SIG-M5 treated with dmso at 0.1 percent for 504 hours (cell line): ENCODE measurements around the gene PIEZO1.
"Not testable (repeated sequence)": the region's sequence is repeated elsewhere in the genome, so short reads cannot be mapped to it uniquely, and the experiment has no call there.

Experiments used
- DNase-seq: peaks from one replicate; lab custom pipeline; 2025; ENCODE audit not compliant: unreplicated experiment; lab: John Stamatoyannopoulos, UW

PIEZO1 gene

DNA sequence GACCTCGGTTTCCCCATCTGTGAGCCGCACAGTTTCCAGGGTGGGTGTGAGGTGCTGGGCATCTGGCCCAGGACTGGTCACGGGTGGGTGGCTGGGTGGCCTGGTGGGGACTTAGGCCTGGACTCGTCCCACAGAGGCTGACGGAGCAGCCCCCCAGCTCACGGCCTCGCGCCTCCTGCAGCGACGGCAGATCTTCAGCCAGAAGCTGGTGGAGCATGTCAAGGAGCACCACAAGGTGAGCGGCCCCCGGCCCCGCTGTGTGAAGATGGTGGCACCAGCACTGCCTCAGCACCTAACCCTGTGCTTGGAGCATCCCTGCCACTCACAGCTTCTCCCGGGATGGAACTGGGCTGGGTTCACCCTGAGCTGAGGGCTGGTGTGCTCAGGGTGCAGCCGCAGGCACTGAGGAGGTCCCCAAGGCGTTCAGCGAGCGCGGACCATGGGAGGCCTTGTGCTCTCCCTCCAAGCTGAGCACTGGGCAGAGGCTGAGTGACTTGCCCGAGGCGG, 20.9 kb upstream of the PIEZO1 start:
- DNase-seq = no peak

- DNase-seq = no peak
Measured at GRCh38 chr16:88805340-88805715, 20.3 kb upstream of the PIEZO1 start.

DNA sequence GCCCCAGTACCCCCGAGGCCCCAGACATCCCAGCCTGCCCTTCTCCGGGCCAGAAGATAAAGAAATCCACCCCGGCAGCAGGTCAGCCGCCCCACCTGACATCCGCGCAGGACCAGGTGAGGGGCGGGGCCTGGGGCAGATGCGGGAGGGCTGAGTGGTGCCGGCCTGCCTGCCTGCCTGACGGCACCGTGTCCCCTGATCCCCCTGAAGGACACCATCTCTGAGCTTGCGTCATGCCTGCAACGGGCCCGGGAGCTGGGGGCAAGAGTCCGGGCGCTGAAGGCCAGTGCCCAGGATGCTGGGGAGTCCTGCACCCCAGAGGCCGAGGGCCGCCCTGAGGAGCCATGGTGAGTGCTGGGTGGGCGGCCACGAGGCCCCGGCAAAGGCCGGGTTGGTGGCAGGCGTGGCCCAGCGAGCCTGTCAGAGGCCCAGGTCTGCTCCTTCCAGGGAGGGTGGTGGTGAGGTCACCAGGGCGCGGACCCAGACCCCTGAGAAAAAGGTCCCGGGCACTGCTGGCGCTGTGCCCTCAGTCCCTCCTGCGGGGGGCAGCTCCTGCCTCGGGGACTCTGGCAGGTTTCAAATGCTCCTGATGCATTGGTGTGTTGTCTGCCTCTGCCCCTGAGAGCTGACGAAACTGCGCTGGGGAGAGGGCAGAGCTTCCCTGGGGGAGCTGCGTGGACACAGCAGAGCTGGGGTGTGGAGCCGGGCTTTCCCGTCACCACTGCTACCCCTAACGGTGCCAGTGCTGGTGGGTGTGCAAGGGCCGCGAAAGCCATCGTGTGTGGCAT, 19.7 kb upstream of the PIEZO1 start:
- DNase-seq = no peak

DNA sequence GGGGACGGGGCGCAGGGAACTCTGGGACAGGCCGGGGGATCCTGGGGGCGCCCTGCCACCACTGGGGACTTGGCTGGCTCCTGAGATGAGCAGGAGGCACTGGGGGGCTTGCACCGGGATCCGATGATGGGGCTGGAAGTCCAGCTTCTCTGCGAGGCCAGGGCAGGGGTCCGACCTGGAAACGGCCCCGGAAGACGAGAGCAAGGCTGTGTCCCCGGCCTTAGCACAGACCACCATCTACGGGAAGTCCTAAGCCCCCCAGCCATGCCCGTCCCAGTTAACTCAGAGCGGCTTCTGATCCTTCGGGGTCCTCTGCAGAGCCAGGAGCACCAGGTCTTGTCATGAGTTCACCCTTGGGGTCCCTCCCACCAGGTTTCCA, 19.1 kb upstream of the PIEZO1 start:
- no peak for DNase-seq

DNA sequence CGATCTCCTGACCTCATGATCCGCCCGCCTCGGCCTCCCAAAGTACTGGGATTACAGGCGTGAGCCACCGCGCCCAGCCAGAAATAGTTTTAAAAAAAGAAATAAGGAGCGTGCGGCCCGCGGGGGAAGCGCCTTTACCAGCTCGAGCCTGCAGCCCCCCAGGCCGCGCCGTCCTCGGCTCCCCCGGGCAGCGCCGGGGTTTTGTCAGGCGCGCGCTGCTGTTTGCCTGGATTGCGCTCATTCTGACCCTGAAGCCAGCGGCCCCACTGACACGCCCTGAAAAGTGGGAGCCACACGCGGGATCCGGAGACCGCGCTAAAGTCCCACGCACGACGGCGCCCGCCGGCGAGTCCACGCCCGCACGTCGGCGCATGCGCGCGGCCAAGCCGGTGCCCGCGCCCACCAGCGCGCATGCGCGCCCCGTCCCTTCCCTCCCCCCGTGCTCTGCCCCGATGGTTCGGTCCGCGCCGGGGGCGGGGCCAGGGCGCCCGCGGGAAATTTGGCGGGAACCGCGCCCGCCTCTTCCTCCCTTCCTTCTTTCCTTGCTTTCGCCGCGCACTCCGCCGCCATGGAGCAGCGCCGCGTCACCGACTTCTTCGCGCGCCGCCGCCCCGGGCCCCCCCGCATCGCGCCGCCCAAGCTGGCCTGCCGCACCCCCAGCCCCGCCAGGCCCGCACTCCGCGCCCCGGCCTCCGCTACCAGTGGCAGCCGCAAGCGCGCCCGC, 18.4 kb upstream of the PIEZO1 start, which contains the start of gene CDT1:
TSS of gene CDT1 (plus strand) at position 526 of the 724 bp plus-strand sequence. CDS start at position 569, 43 bp downstream.
- peak; percentile 67 for DNase-seq

DNA sequence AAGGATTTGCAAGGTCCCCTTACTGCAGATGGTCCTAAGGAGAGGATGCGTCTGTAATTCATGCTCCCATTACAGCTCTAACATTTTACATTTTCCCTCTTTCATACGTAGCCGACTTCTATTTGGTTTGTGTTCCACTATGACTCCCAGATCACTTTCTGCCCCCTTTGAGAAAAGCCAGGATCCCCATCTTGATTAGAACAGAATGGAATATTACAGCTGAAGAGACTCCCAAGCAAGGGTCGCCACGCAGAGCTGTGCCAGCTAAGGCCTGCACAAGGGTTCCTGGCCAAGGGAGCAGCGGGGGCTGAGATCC, 15.2 kb upstream of the PIEZO1 start:
- no peak for DNase-seq

DNA sequence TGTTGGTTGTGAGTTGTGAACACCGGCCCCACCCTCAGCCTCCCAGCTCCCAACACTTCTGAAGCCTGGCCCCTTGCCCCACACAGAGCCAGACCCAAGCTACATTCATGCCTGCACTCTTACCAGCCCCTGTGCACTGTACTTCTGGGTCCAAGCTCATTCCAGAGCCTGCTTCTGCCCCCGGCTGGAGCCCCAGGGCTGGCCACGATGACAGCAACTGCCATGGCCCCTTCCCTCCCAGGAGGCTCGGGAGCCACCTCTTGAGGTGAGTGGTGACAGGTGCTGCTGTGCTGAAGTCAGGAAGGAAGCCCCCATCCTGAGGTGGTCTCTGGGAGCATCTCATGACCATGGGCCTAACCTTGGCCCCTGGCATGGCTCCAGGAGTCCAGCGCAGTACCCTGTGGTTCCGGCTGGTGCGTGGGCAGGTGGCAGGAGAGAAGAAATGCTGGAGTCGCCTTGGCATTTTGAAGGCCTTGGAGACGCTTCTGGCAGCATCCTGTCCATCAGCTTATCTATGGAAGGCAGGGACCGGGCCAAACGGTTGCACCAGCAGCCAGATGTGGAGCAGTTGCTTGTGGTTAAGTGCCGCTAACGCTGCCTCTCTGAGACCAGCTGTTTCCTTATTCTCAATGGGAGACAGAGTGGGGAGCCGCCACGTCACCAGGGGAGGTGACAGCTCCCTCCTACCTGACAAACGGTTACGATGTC, 14.7 kb upstream of the PIEZO1 start:
- DNase-seq = peak; percentile 88

DNA sequence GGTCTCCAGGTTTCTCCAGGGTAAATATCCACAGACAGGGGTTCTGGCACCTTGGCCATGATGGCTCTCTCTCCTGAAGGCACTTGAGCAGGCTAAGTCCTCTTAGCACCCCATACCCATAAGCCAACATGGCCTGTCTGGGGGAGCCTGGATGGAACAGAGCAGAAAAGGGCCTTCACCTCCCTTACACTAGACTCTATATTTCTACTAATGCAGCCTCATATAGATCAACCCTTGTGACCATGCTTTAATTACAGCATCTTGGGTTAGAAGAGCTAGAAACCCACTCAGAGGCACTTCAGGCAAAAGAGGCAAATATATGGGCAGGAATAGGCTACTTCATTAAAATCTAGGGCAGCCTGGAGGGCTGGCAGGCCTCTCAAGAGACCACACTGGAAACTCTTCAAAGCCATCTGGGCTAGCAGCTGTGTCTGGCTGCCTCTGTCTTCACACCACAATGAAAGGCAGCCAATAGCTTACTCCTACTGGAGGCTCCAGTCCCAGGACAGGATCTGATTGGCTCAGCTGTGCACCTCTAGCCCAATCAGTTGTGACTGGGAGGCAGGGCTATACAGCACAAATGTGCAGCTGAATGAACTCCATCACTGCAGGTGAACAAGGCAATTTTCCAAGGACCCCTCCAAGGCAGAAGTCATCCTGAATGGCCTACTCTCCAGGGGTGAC, 13.9 kb upstream of the PIEZO1 start:
- no peak for DNase-seq

DNA sequence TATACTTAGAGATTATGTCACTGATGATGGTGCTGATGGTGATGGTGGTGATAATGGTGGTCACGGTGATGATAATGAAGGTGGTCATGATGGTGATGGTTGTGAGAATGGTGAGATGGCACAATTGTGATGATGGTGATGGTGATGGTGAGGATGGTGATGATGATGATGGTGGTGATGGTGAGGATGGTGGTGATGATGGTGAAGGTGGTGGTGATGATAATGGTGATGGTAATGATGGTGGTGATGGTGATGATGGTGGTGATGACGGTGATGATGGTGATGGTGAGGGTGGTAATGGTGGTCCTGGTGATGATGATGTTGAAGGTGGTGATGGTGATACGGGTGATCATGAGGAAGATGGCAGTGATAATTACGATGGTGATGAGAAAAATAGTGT, 13.1 kb upstream of the PIEZO1 start:
- no peak for DNase-seq

DNA sequence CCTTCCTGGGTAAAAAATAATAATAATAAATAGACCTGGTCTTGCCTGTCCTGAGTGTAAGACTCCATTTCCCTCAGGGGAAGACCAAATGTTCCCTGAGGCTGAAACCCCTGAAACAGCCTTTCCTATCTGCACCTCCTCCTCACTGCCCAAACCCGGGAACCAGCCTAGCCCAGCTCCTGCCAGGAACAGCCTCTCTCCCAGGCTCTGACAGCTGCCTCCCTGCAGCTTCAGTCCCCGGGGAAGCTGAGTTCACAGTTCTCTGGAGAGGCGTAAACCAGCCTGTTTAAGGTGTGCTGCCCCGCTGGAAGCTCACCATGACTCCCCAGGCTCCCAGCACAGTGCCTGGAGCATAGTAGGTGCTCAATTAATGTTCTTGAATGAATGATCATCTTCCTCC, 11.3 kb upstream of the PIEZO1 start:
- DNase-seq = no peak

- peak; percentile 69 for DNase-seq
Measured at GRCh38 chr16:88793251-88793954, 8.4 kb upstream of the PIEZO1 start.

DNA sequence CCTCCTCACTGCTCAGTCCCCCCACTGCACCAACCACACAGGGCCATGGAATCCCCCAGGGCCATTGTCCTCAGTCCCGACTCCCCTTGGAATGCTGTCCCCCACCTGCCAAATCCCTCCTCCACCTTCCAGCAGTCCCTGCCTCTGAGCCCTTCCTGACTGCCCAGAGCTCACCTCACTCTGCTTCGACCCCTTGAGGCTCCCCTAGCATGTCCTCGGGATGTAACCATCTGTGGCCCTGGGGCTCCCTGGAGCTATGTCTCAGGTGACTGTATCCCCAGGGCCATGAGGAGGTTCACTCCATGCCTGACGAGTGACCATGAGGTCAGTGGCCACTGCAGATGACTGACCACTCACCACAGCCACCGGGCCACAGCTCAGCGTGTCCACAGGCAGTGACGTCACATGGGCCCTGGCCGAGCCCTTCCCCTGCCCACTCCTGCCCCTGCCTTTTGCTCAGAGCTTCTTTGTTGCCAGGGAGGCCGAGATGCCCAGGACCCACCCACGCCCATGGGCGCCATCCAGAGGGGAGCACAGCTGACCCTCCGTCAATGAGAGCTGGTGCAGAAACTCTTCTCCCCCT, 7.7 kb upstream of the PIEZO1 start:
- no peak for DNase-seq

- DNase-seq = no peak
Measured at GRCh38 chr16:88792078-88792550, 7.1 kb upstream of the PIEZO1 start.

DNA sequence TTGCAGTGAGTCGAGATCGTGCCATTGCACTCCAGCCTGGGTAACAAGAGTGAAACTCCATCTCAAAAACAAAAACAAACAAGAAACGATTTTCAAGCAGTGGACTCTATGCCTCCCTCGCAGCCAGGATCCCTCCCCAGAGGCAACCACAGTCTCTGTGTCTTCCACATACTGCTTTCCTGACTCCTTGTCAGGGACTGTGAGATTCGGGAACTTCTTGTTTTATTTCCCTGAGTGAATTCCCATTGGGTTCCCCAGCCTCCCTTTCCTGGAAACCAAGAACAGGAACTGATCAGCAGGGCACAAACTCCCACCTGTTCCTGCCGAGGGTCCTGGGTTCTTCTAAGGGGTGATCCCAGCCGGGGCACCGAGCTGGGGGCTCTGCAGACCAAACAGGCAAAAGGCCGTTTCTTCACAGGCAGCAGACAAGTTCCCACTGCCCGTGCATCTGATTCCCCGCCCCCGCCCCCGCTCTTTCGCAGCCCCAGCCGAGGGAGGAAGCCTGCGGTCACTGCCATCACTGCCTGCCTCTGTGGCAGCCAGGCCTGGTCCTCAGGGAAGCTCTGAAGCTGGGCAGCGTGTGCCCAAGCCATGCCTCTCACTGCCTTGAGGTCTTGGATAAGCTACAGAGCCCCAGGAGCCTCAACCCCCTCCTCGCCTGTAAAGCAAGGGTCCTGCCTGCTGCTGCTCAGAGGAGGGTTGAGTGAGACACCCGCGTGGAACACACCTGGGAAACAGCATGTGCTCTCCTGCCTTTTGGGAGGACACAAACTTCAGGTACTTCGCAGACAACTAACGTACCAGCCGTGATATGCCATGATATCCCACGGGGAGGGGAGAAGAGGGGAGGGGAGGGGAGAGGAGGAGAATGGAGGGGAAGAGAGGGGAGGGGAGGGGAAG, 5.5 kb upstream of the PIEZO1 start:
- peak; percentile 77 for DNase-seq

- peak; percentile 92 for DNase-seq
Measured at GRCh38 chr16:88789594-88789993, 4.6 kb upstream of the PIEZO1 start.

- not testable (repeated sequence) for DNase-seq
Measured at GRCh38 chr16:88788749-88789148, 3.7 kb upstream of the PIEZO1 start.

DNA sequence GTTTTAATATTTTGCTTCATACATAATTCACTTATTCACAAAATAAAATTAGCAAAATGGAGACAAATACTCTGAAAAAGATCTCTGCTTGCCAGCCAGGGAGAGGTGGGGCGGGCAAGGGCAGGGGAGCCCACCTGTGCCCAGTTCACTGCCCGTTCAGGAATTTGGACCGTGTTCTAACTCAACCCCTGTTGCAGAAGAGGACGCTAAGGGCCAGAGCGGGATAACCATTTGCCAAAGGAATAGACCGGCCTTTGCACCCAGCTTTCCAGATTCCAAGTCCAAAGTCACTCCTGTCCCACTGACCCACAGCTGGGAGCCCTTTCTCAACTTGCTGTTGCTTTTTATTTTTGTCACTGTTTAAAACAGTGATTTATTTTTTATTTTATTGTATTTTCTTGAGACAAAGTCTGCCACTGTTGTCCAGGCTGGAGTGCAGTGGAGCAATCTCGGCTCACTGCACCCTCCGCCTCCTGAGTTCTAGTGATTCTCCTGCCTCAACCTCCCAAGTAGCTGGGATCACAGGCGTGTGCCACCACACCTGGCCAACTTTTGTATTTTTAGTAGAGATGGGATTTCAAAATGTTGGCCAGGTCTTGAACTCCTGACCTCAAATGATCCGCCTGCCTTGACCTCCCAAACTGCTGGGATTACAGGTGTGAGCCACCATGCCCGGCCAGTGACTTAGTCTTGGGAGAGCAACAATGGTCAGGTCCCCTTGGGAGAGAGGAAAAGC, 2.7 kb upstream of the PIEZO1 start:
- DNase-seq = no peak

- no peak for DNase-seq
Measured at GRCh38 chr16:88784856-88785105, 239 bp downstream of the PIEZO1 start.
